H9 (cell line): ENCODE results near the gene SLC38A3. TPM values are rescaled to one million over a fixed set of nuclear protein-coding genes. Genes with fewer than 3 reads are reported as not detected.

Experiments
- DNase-seq: peaks from one replicate; pipeline ENCODE4 v3.0.0-alpha.2; 2017
- H2AFZ ChIP-seq: one replicate; pipeline ENCODE4 v1.6.1; 2013; ENCODE audit warnings: mild to moderate bottlenecking, low read length, control low read depth, moderate library complexity
- H2AK5ac ChIP-seq: 2 replicates; pipeline ENCODE4 v1.6.1; 2013; ENCODE audit warnings: low read length, control low read depth, mixed read lengths; ENCODE audit not compliant: insufficient read length
- H2BK120ac ChIP-seq: one replicate; pipeline ENCODE4 v1.6.1; 2013; ENCODE audit warnings: low read depth, mild to moderate bottlenecking, low read length, control low read depth, inconsistent platforms; ENCODE audit not compliant: poor library complexity, severe bottlenecking
- H2BK12ac ChIP-seq: 2 replicates; pipeline ENCODE4 v1.6.1; 2013; ENCODE audit warnings: low read length, control low read depth, mixed read lengths, low read depth; ENCODE audit not compliant: insufficient read length
- H2BK15ac ChIP-seq: 2 replicates; pipeline ENCODE4 v1.6.1; 2013; ENCODE audit warnings: low read depth, low read length, control low read depth
- H2BK20ac ChIP-seq: one replicate; pipeline ENCODE4 v1.6.1; 2013; ENCODE audit warnings: low read depth, mild to moderate bottlenecking, low read length, control low read depth, inconsistent platforms; ENCODE audit not compliant: poor library complexity, severe bottlenecking
- H2BK5ac ChIP-seq: 2 replicates; pipeline ENCODE4 v1.6.1; 2013; ENCODE audit warnings: low read length, control low read depth, mixed read lengths; ENCODE audit not compliant: insufficient read length
- H3K14ac ChIP-seq: 2 replicates; pipeline ENCODE4 v1.6.1; 2013; ENCODE audit warnings: low read length, control low read depth; ENCODE audit not compliant: insufficient read depth
- H3K18ac ChIP-seq: 2 replicates; pipeline ENCODE4 v1.6.1; 2013; ENCODE audit warnings: low read depth, mild to moderate bottlenecking, mixed read lengths, low read length, control low read depth; ENCODE audit not compliant: insufficient read length
- H3K23ac ChIP-seq: 2 replicates; pipeline ENCODE4 v1.6.1; 2013; ENCODE audit warnings: low read length, control low read depth, mixed read lengths, low read depth; ENCODE audit not compliant: insufficient read length
- H3K23me2 ChIP-seq: 2 replicates; pipeline ENCODE4 v1.6.1; 2013; ENCODE audit warnings: low read depth, mild to moderate bottlenecking, mixed read lengths, low read length, control low read depth; ENCODE audit not compliant: insufficient read length, poor library complexity, severe bottlenecking
- H3K27ac ChIP-seq: 2 replicates; pipeline ENCODE4 v1.5.1; 2013; ENCODE audit warnings: low read length, control low read depth, mixed read lengths, low read depth; ENCODE audit not compliant: insufficient read length
- H3K27me3 ChIP-seq: 2 replicates; pipeline ENCODE4 v1.6.1; 2013; ENCODE audit warnings: low read length, control low read depth, inconsistent platforms; ENCODE audit not compliant: insufficient read depth
- H3K4ac ChIP-seq: 2 replicates; pipeline ENCODE4 v1.6.1; 2013; ENCODE audit warnings: low read depth, mild to moderate bottlenecking, control low read depth, inconsistent platforms, low read length, moderate library complexity
- H3K4me1 ChIP-seq: 2 replicates; pipeline ENCODE4 v1.6.1; 2013; ENCODE audit warnings: low read length, control low read depth, inconsistent platforms; ENCODE audit not compliant: insufficient read depth
- H3K4me2 ChIP-seq: 2 replicates; pipeline ENCODE4 v1.6.1; 2013; ENCODE audit warnings: low read length, control low read depth, mixed read lengths; ENCODE audit not compliant: insufficient read length, insufficient read depth
- H3K56ac ChIP-seq: 2 replicates; pipeline ENCODE4 v1.6.1; 2013; ENCODE audit warnings: low read depth, mild to moderate bottlenecking, mixed read lengths, low read length, control low read depth; ENCODE audit not compliant: insufficient read length
- H3K79me1 ChIP-seq: 2 replicates; pipeline ENCODE4 v1.6.1; 2013; ENCODE audit warnings: low read depth, mild to moderate bottlenecking, moderate library complexity, low read length, control low read depth, inconsistent platforms; ENCODE audit not compliant: insufficient read depth, poor library complexity, severe bottlenecking
- H3K79me2 ChIP-seq: 2 replicates; pipeline ENCODE4 v1.6.1; 2013; ENCODE audit warnings: low read length, control low read depth, inconsistent platforms; ENCODE audit not compliant: insufficient read depth
- H3K9ac ChIP-seq: 2 replicates; pipeline ENCODE4 v1.6.1; 2013; ENCODE audit warnings: low read length, control low read depth, mixed read lengths; ENCODE audit not compliant: insufficient read length; ENCODE audit errors: extremely low read depth
- H3K9me3 ChIP-seq: one replicate; pipeline ENCODE4 v1.6.1; 2013; ENCODE audit warnings: low read depth, low read length, inconsistent platforms; ENCODE audit not compliant: control insufficient read depth
- H3T11ph ChIP-seq: one replicate; pipeline ENCODE4 v1.6.1; 2013; ENCODE audit warnings: mild to moderate bottlenecking, low read length, control low read depth, inconsistent platforms
- H4K20me1 ChIP-seq: one replicate; pipeline ENCODE4 v1.6.1; 2013; ENCODE audit not compliant: control insufficient read depth, insufficient read length, insufficient read depth
- H4K5ac ChIP-seq: 2 replicates; pipeline ENCODE4 v1.6.1; 2013; ENCODE audit warnings: low read depth, mild to moderate bottlenecking, mixed read lengths, low read length, control low read depth; ENCODE audit not compliant: insufficient read length
- H4K8ac ChIP-seq: replicated peaks from 2 replicates; pipeline ENCODE4 v1.6.1; 2013; ENCODE audit warnings: low read length, control low read depth, mixed read lengths, low read depth; ENCODE audit not compliant: insufficient read length
- H4K91ac ChIP-seq: 2 replicates; pipeline ENCODE4 v1.6.1; 2013; ENCODE audit warnings: low read depth, mild to moderate bottlenecking, moderate library complexity, mixed read lengths, low read length, control low read depth; ENCODE audit not compliant: insufficient read length
- H3K27ac Mint-ChIP-seq, 3 experiments: 2 replicates in 2 of 3; 3 replicates in 1 of 3; pipeline ENCODE4 v1.8.0; 2020 to 2021; ENCODE audit warnings: mixed read lengths in 3 of 3, mild to moderate bottlenecking in 1 of 3, moderate library complexity in 1 of 3
- H3K27me3 Mint-ChIP-seq: 2 replicates; pipeline ENCODE4 v1.8.0; 2021; ENCODE audit warnings: low read depth, mild to moderate bottlenecking, moderate library complexity, mixed read lengths
- H3K36me3 Mint-ChIP-seq, 3 experiments: 2 replicates in 2 of 3; 3 replicates in 1 of 3; pipeline ENCODE4 v1.8.0; 2020 to 2021; ENCODE audit warnings: low read depth in 3 of 3, mixed read lengths in 3 of 3; ENCODE audit not compliant: insufficient read depth in 1 of 3
- H3K4me1 Mint-ChIP-seq, 2 experiments: 2 replicates each; pipeline ENCODE4 v1.8.0; 2020; ENCODE audit warnings: mixed read lengths in 2 of 2
- H3K4me3 Mint-ChIP-seq, 2 experiments: 2 replicates in 1 of 2; 3 replicates in 1 of 2; pipeline ENCODE4 v1.8.0; 2020 to 2021; ENCODE audit warnings: mild to moderate bottlenecking in 2 of 2, mixed read lengths in 2 of 2, moderate library complexity in 1 of 2
- H3K9me3 Mint-ChIP-seq, 2 experiments: 2 replicates in 1 of 2; 3 replicates in 1 of 2; pipeline ENCODE4 v1.8.0; 2020; ENCODE audit warnings: mild to moderate bottlenecking in 2 of 2, mixed read lengths in 2 of 2, moderate library complexity in 1 of 2
- CTCF ChIP-seq: fragments of 200-600 bp; sonication (generic); conservative IDR thresholded peaks from 3 replicates; pipeline ENCODE4 v1.8.0; 2021; ENCODE audit warnings: antibody characterized with exemption, mild to moderate bottlenecking
- WGBS: extraction: QIAGEN DNeasy Blood & Tissue Kit; methylation state at CpG from one replicate; pipeline ENCODE4 v1.1.7; 2013; ENCODE audit warnings: missing lambda C conversion rate, low lambda C conversion rate, mixed read lengths; ENCODE audit not compliant: insufficient read length; ENCODE audit errors: extremely low coverage; 5-methylcytosine and 5-hydroxymethylcytosine counted together
- total RNA-seq: library from RNA; stranded (reverse); gene quantifications from 2 replicates; pipeline ENCODE4 v1.2.1, GENCODE V29; 2021

The SLC38A3 gene
- total RNA-seq, 1 experiment from 2014 or later = 1.4 TPM

- Histone ChIP-seq H4K8ac (no peak overlapping the region), H3K9me3 (no peaks in the 10 kb centered on the region), H3K14ac (no peak overlapping the region), H3K9ac (no peak overlapping the region), H4K5ac (no peak overlapping the region), H3K56ac (no peak overlapping the region), H2BK120ac (no peak overlapping the region), H3K23me2 (no peaks in the 10 kb centered on the region), H2BK15ac (no peak overlapping the region), H3K27ac (no peak overlapping the region), H2AK5ac (no peak overlapping the region), H2AFZ (no peak overlapping the region), H3K23ac (no peak overlapping the region), H3K79me1 (no peaks in the 10 kb centered on the region), H4K20me1 (no peaks in the 10 kb centered on the region), H3K4ac (no peak overlapping the region), H3T11ph (no peak overlapping the region), H3K27me3 (no peaks in the 10 kb centered on the region), H3K18ac (no peak overlapping the region), H2BK5ac (no peak overlapping the region), H4K91ac (no peak overlapping the region), H3K4me2 (no peak overlapping the region), H3K79me2 (no peaks in the 10 kb centered on the region), H2BK12ac (no peak overlapping the region), H3K4me1 (no peaks in the 10 kb centered on the region), H2BK20ac (no peak overlapping the region)
- no peak for DNase-seq
- no peak; the same call in 2 of the 3 replicates for TF ChIP-seq CTCF
- Mint-ChIP-seq H3K27me3 (no peaks in the 10 kb centered on the region), H3K36me3 (peaks cover 13 to 45% (median 22%) of the 10 kb centered on the region in 3 experiments; a peak in 6 of 7 replicates), H3K4me1 (peaks cover 7 to 11% of the 10 kb centered on the region in 2 experiments), H3K4me3 (no peak overlapping the region), H3K27ac (no peak overlapping the region), H3K9me3 (no peaks in the 10 kb centered on the region)
- WGBS = no CpG with 5 or more reads among the region's 17 CpGs
Measured at GRCh38 chr3:50174947-50175524, 30.0 kb upstream of the SLC38A3 start.
